ENCODE data around the gene MSN.
"Not testable (repeated sequence)": the region's sequence is repeated elsewhere in the genome, so short reads cannot be mapped to it uniquely, and the experiment has no call there.

The MSN gene

GRCh38 chrX:65667503-65668376, at the start of gene MSN:
MSN (plus strand) TSS chrX:65667654; CDS start chrX:65667842, 188 bp downstream.
- no peak for DNase-seq

- DNase-seq, result peak; percentile 16
These were observed 47.3 kb upstream of the MSN start for GRCh38 chrX:65620096-65620705.

GRCh38 chrX:65630771-65631170, 36.7 kb upstream of the MSN start:
- no peak for DNase-seq

- DNase-seq, result no peak
These were observed 33.6 kb upstream of the MSN start for GRCh38 chrX:65633826-65634225.

- no peak for DNase-seq
These were observed 32.7 kb upstream of the MSN start for GRCh38 chrX:65634732-65635131.

- no peak for DNase-seq
These were observed 32.1 kb upstream of the MSN start for GRCh38 chrX:65635378-65635777.

GRCh38 chrX:65635822-65636221, 31.6 kb upstream of the MSN start:
- DNase-seq, result no peak

GRCh38 chrX:65636261-65636660, 31.2 kb upstream of the MSN start:
- not testable (repeated sequence) for DNase-seq

GRCh38 chrX:65637335-65637734, 30.1 kb upstream of the MSN start:
- no peak for DNase-seq

- no peak for DNase-seq
These were observed 24.5 kb upstream of the MSN start for GRCh38 chrX:65642914-65643491.

- DNase-seq, result no peak
These were observed 23.9 kb upstream of the MSN start for GRCh38 chrX:65643531-65644052.

- DNase-seq, result no peak
These were observed 22.7 kb upstream of the MSN start for GRCh38 chrX:65644621-65645289.

- DNase-seq, result no peak
These were observed 19.7 kb upstream of the MSN start for GRCh38 chrX:65647801-65648200.

- DNase-seq, result no peak
These were observed 15.4 kb upstream of the MSN start for GRCh38 chrX:65652098-65652497.

GRCh38 chrX:65657009-65657441, 10.4 kb upstream of the MSN start:
- not testable (repeated sequence) for DNase-seq

- DNase-seq, result no peak
These were observed 9.8 kb upstream of the MSN start for GRCh38 chrX:65657659-65658058.

GRCh38 chrX:65658229-65658628, 9.2 kb upstream of the MSN start:
- DNase-seq, result no peak

GRCh38 chrX:65667157-65667502, 324 bp upstream of the MSN start:
- DNase-seq, result no peak

GRCh38 chrX:65668377-65669310, 1.2 kb downstream of the MSN start:
- peak; percentile 12 for DNase-seq

- DNase-seq, result no peak
These were observed 3.8 kb downstream of the MSN start for GRCh38 chrX:65671286-65671685.

- no peak for DNase-seq
These were observed 4.5 kb downstream of the MSN start for GRCh38 chrX:65671966-65672365.

GRCh38 chrX:65673857-65674203, 6.4 kb downstream of the MSN start:
- no peak for DNase-seq
